Transverse colon (tissue), 4 donors: Measurements from ENCODE around the gene CHCT1.

Source experiments
- EP300 ChIP-seq: sonication (generic); formaldehyde crosslinking; IDR thresholded peaks from one replicate; pipeline ENCODE4 v1.6.1; 2017; ENCODE audit warnings: antibody characterized with exemption, low read depth
- POLR2AphosphoS5 ChIP-seq, 3 donors: sonication (generic); formaldehyde crosslinking; IDR thresholded peaks; one replicate each; pipeline ENCODE4 v1.6.1; 2016; ENCODE audit warnings: antibody characterized with exemption in 3 of 3
- TF ChIP-seq, protein P1 (sequence below), 5 experiments: fragments of 200-600 bp in 3 of 5; fragments of 450-650 bp in 2 of 5; sonication (generic) in 3 of 5; IDR thresholded peaks; 1 replicate in 2 of 5; 2 replicates in 3 of 5; pipeline ENCODE4 v1.5.1; 2016 to 2017; ENCODE audit warnings: antibody characterized with exemption in 5 of 5, inconsistent platforms in 3 of 5, mild to moderate bottlenecking in 2 of 5, moderate library complexity in 1 of 5

DNA sequence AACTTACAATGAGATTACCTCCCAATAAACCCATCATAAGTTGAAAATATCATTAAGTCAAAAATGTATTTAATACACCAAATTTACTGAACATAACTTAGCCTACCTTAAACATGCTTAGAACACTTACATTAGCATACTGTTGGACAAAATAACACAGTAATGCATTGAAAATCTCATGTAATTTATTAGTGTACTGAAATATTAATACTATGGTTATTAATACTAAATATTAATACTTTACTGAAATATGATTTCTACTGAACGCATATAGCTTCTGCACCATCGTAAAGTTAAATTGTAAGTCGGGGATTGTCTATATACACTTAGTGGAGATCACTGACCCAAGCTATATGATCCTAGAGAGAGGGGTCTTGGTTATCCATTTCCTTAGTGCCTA is 34.6 kb upstream of the CHCT1 start:
- TF ChIP-seq, protein P1, sequence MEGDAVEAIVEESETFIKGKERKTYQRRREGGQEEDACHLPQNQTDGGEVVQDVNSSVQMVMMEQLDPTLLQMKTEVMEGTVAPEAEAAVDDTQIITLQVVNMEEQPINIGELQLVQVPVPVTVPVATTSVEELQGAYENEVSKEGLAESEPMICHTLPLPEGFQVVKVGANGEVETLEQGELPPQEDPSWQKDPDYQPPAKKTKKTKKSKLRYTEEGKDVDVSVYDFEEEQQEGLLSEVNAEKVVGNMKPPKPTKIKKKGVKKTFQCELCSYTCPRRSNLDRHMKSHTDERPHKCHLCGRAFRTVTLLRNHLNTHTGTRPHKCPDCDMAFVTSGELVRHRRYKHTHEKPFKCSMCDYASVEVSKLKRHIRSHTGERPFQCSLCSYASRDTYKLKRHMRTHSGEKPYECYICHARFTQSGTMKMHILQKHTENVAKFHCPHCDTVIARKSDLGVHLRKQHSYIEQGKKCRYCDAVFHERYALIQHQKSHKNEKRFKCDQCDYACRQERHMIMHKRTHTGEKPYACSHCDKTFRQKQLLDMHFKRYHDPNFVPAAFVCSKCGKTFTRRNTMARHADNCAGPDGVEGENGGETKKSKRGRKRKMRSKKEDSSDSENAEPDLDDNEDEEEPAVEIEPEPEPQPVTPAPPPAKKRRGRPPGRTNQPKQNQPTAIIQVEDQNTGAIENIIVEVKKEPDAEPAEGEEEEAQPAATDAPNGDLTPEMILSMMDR (IDR thresholded peaks at IDR 0.05), result no peak
- TF ChIP-seq POLR2AphosphoS5 (IDR thresholded peaks at IDR 0.05) (no peak), EP300 (no peak)
